Neural cell (in vitro differentiated cells): ENCODE data around the gene SP140L.

Experiments
- CTCF ChIP-seq: fragments of 450-650 bp; IDR thresholded peaks from 2 replicates; pipeline ENCODE4 v1.5.1; 2014; ENCODE audit warnings: antibody characterized with exemption, mild to moderate bottlenecking, moderate library complexity; ENCODE audit not compliant: poor library complexity, severe bottlenecking
- EP300 ChIP-seq: fragments of 450-650 bp; conservative IDR thresholded peaks from 2 replicates; pipeline ENCODE4 v1.6.1; 2014; ENCODE audit warnings: antibody characterized with exemption, mild to moderate bottlenecking, moderate library complexity; ENCODE audit not compliant: poor library complexity, severe bottlenecking
- EZH2 ChIP-seq: fragments of 200-600, 300-800 bp; shearing (Covaris generic), sonication (generic); IDR thresholded peaks from 2 replicates; pipeline ENCODE4 v1.6.1; 2014; ENCODE audit warnings: antibody characterized with exemption, low read length, borderline replicate concordance, mild to moderate bottlenecking; ENCODE audit not compliant: insufficient read depth, poor library complexity, severe bottlenecking
- MXI1 ChIP-seq: fragments of 450-650 bp; conservative IDR thresholded peaks from 2 replicates; pipeline ENCODE4 v1.6.1; 2014; ENCODE audit warnings: antibody characterized with exemption, mild to moderate bottlenecking; ENCODE audit not compliant: poor library complexity, severe bottlenecking
- POLR2AphosphoS5 ChIP-seq: IDR thresholded peaks from 2 replicates; pipeline ENCODE4 v1.6.1; 2012
- RAD21 ChIP-seq: fragments of 450-650 bp; conservative IDR thresholded peaks from 2 replicates; pipeline ENCODE4 v1.6.1; 2014; ENCODE audit warnings: antibody characterized with exemption, mild to moderate bottlenecking, moderate library complexity
- REST ChIP-seq: IDR thresholded peaks from 2 replicates; pipeline ENCODE4 v1.6.1; 2012; ENCODE audit warnings: borderline replicate concordance
- SMC3 ChIP-seq: fragments of 450-650 bp; conservative IDR thresholded peaks from 2 replicates; pipeline ENCODE4 v1.6.1; 2014; ENCODE audit warnings: antibody characterized with exemption, mild to moderate bottlenecking, moderate library complexity; ENCODE audit not compliant: poor library complexity
- TAF1 ChIP-seq: IDR thresholded peaks from 2 replicates; pipeline ENCODE4 v1.6.1; 2012; ENCODE audit warnings: low read depth

GRCh38 chr2:230282936-230283335, 44.1 kb upstream of the SP140L start:
- TF ChIP-seq CTCF (no peak), EZH2 (no peak), POLR2AphosphoS5 (no peak), REST (no peak), EP300 (no peak), TAF1 (no peak), RAD21 (no peak), SMC3 (no peak), MXI1 (no peak)
